Measurements from ENCODE around the gene S1PR4. TPM values are rescaled to one million over a fixed set of nuclear protein-coding genes. Genes with fewer than 3 reads are reported as not detected.

Gene S1PR4
- total and polyA plus RNA-seq, 2 of the 13 experiments (the other 11 are each of a cell fraction or from before 2014, with no cell fraction given) = 0.07 to 0.09 TPM

- no peak for TF ChIP-seq ZNF775 (CRISPR knock-in tag; IDR thresholded peaks at IDR 0.05; ENCODE audit: borderline replicate concordance)
- peak; percentile 50; the same call in 1 of the 2 replicates for TF ChIP-seq MED13 (CRISPR knock-in tag; IDR thresholded peaks at IDR 0.05)
- TF ChIP-seq ZNF101 (CRISPR knock-in tag; IDR thresholded peaks at IDR 0.05; ENCODE audit: borderline replicate concordance, low read depth) = no peak
- no peak for TF ChIP-seq FOXO1 (CRISPR knock-in tag; IDR thresholded peaks at IDR 0.05)
- TF ChIP-seq ZNF121 (CRISPR knock-in tag; IDR thresholded peaks at IDR 0.05) = no peak
- TF ChIP-seq HOXA3 (CRISPR knock-in tag; IDR thresholded peaks at IDR 0.05) = no peak
- no peak for TF ChIP-seq ZNF737 (CRISPR knock-in tag; IDR thresholded peaks at IDR 0.05; ENCODE audit: borderline replicate concordance)
- 0 out of 2 replicates have a peak, but pooled peaks have one; percentile 52 for TF ChIP-seq ZZZ3 (CRISPR knock-in tag; IDR thresholded peaks at IDR 0.05; ENCODE audit: borderline replicate concordance)
- TF ChIP-seq ZNF160 (CRISPR knock-in tag; IDR thresholded peaks at IDR 0.05) = peak; percentile 60; the same call in 1 of the 2 replicates
- TF ChIP-seq RFX3 (CRISPR knock-in tag; IDR thresholded peaks at IDR 0.05) = no peak
- TF ChIP-seq CREBL2 (CRISPR knock-in tag; IDR thresholded peaks at IDR 0.05; ENCODE audit: borderline replicate concordance) = peak; percentile 4; the same call in 1 of the 2 replicates
- no peak for TF ChIP-seq SKIL (CRISPR knock-in tag; IDR thresholded peaks at IDR 0.05; ENCODE audit: borderline replicate concordance)
- TF ChIP-seq ZNF672 (CRISPR knock-in tag; IDR thresholded peaks at IDR 0.05) = no peak
- no peak for TF ChIP-seq ZNF713 (CRISPR knock-in tag; IDR thresholded peaks at IDR 0.05)
- no peak for TF ChIP-seq DNMT3B (CRISPR knock-in tag; conservative IDR thresholded peaks at IDR 0.05)
- 0 out of 2 replicates have a peak, but pooled peaks have one; percentile 88 for TF ChIP-seq ATF5 (CRISPR knock-in tag; IDR thresholded peaks at IDR 0.05; ENCODE audit: low read depth)
- TF ChIP-seq ZSCAN5A (CRISPR knock-in tag; IDR thresholded peaks at IDR 0.05; ENCODE audit: borderline replicate concordance) = no peak
- TF ChIP-seq ZNF768 (CRISPR knock-in tag; IDR thresholded peaks at IDR 0.05) = no peak
- TF ChIP-seq RCOR2 (CRISPR knock-in tag; IDR thresholded peaks at IDR 0.05) = no peak
- no peak for TF ChIP-seq ZBTB26 (CRISPR knock-in tag; IDR thresholded peaks at IDR 0.05; ENCODE audit: borderline replicate concordance)
- no peak for TF ChIP-seq ZNF577 (CRISPR knock-in tag; IDR thresholded peaks at IDR 0.05; ENCODE audit: borderline replicate concordance, low read depth)
- TF ChIP-seq FOSL2 (CRISPR knock-in tag; IDR thresholded peaks at IDR 0.05) = no peak
- TF ChIP-seq ZNF543 (CRISPR knock-in tag; IDR thresholded peaks at IDR 0.05) = 0 out of 2 replicates have a peak, but pooled peaks have one; percentile 36
- TF ChIP-seq RBM22 (optimal IDR thresholded peaks at IDR 0.05; ENCODE audit: low read length) = no peak
- no peak; the same call in 1 of the 2 replicates for TF ChIP-seq ZNF619 (CRISPR knock-in tag; IDR thresholded peaks at IDR 0.05)
- no peak for TF ChIP-seq TEAD2 (CRISPR knock-in tag; IDR thresholded peaks at IDR 0.05)
- TF ChIP-seq KLF13 (CRISPR knock-in tag; IDR thresholded peaks at IDR 0.05) = no peak
Measured at GRCh38 chr19:3186160-3186688, 7.7 kb downstream of the S1PR4 start (continued).

Data from HepG2 (cell line).